Activated CD8-positive, alpha-beta T cell treated with anti-CD3 and anti-CD28 coated beads, Interleukin-2, amount 10 ng/mL, durations not matched to agents 7 days and 5 days (primary cell): ENCODE data around the gene PCDHGA1. TPM values are rescaled to one million over a fixed set of nuclear protein-coding genes. Genes with fewer than 3 reads are reported as not detected.
A peak's percentile ranks its signal among the peaks of the same experiment; 100 is the strongest.
"Not testable (repeated sequence)": the region's sequence is repeated elsewhere in the genome, so short reads cannot be mapped to it uniquely, and the experiment has no call there.

Experiments
- ATAC-seq: fragments of 150-1000 bp; cut with Tn5 transposase; one replicate; pipeline ENCODE4 v1.10.0; 2021; ENCODE audit warnings: moderate library complexity
- CTCF ChIA-PET: fragments of 350-600 bp; sonication (Branson Sonifier 250); formaldehyde crosslinking; loops from one replicate; lab custom pipeline; 2021; ENCODE audit warnings: antibody characterized with exemption; lab: Charles Lee
- POLR2A ChIA-PET: fragments of 350-600 bp; sonication (Branson Sonifier 250); formaldehyde crosslinking; loops from one replicate; lab custom pipeline; 2021; ENCODE audit warnings: antibody characterized with exemption; lab: Charles Lee
- DNase-seq: peaks from one replicate; pipeline ENCODE4 v3.0.0-alpha.2; 2020
- H3K27ac Mint-ChIP-seq: one replicate; pipeline ENCODE4 v1.8.0; 2021; ENCODE audit warnings: mild to moderate bottlenecking, mixed read lengths
- H3K27me3 Mint-ChIP-seq: one replicate; pipeline ENCODE4 v1.8.0; 2021; ENCODE audit warnings: low read depth, mixed read lengths
- H3K36me3 Mint-ChIP-seq: one replicate; pipeline ENCODE4 v1.8.0; 2021; ENCODE audit warnings: low read depth, mixed read lengths
- H3K4me1 Mint-ChIP-seq: one replicate; pipeline ENCODE4 v1.8.0; 2021; ENCODE audit warnings: low read depth, mixed read lengths
- H3K4me3 Mint-ChIP-seq: one replicate; pipeline ENCODE4 v1.8.0; 2021; ENCODE audit warnings: mild to moderate bottlenecking, mixed read lengths
- H3K9me3 Mint-ChIP-seq: one replicate; pipeline ENCODE4 v1.8.0; 2022; ENCODE audit warnings: mixed read lengths; ENCODE audit not compliant: insufficient read depth
- total RNA-seq, 2 experiments: library from RNA; stranded (reverse); gene quantifications; one replicate each; pipeline ENCODE4 v1.2.3, GENCODE V29; 2021

Gene PCDHGA1
- not detected for total RNA-seq

GRCh38 chr5:141330299-141331080 is at the start of gene PCDHGA1:
Gene PCDHGA1 (plus strand): TSS chr5:141330514.
- no peak within 1 kb of the TSS for H3K27ac Mint-ChIP-seq
- POLR2A ChIA-PET, result interaction anchor here (0.8 to 2.3 kb wide), 3 partner anchors 10 kb away, joined by 3 to 14 read pairs (median 6); partner anchors contain the start of gene TAF7
- H3K27me3 Mint-ChIP-seq, result peaks cover 31% of the 10 kb centered on the region
- ATAC-seq, result no peak
- peaks cover 5% of the 10 kb centered on the region for H3K4me1 Mint-ChIP-seq
- peaks cover 13% of the 10 kb centered on the region for H3K9me3 Mint-ChIP-seq
- H3K36me3 Mint-ChIP-seq, result peaks cover 7% of the 10 kb centered on the region
- H3K4me3 Mint-ChIP-seq, result no peak within 1 kb of the TSS
- DNase-seq, result peak; percentile 43
- CTCF ChIA-PET, result interaction anchor here (0.8 to 3.4 kb wide), 11 partner anchors 10 to 238 kb away, joined by 3 to 29 read pairs (median 3); partner anchors contain the start of genes PCDHB9, PCDHGA10, PCDHGB3 and TAF7

- peaks cover 23% of the 10 kb centered on the region for H3K9me3 Mint-ChIP-seq
- H3K27ac Mint-ChIP-seq, result no peak overlapping the region
- no peaks in the 10 kb centered on the region for H3K4me1 Mint-ChIP-seq
- ATAC-seq, result no peak
- no peak for DNase-seq
- H3K36me3 Mint-ChIP-seq, result peaks cover 9% of the 10 kb centered on the region
- no peaks in the 10 kb centered on the region for H3K27me3 Mint-ChIP-seq
- ChIA-PET CTCF (interaction anchor here (1.1 kb wide), 1 partner anchor 132 kb away, joined by 3 read pairs; the partner anchor contains the start of gene PCDHGA12), POLR2A (no interaction called here)
- no peak overlapping the region for H3K4me3 Mint-ChIP-seq
These were observed 31.9 kb upstream of the PCDHGA1 start for GRCh38 chr5:141298376-141298775.

DNA sequence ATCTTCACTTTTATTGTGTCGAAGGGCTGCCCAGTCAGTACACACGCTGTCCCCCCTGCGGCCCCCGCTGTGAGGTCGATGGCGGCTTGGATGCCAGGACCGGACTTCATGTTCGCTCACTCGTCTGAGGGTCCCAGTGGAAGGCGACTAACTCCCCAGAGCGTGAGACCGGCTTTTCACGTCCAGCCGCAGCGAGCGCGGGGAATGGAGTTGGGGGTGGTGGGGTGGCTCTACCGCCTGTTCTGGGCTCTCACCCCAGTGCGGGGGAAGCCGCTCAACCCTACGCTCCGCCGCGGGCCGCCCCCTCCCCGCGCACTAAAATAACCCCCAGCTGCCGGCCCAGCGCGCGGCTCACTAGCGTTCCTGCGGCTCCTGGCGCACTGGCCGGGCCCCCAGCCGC is 26.6 kb upstream of the PCDHGA1 start, which contains the start of gene SLC25A2:
Gene SLC25A2, minus strand, starts transcription at position 294 of the 400 bp plus-strand sequence. Its CDS starts 184 bp downstream, at position 110.
- H3K27ac Mint-ChIP-seq, result no peak within 1 kb of the TSS
- peaks cover 15% of the 10 kb centered on the region for H3K36me3 Mint-ChIP-seq
- H3K27me3 Mint-ChIP-seq, result no peaks in the 10 kb centered on the region
- H3K4me3 Mint-ChIP-seq, result no peak within 1 kb of the TSS
- POLR2A ChIA-PET, result no interaction called here
- DNase-seq (no peak), ATAC-seq (no peak)
- H3K4me1 Mint-ChIP-seq, result no peaks in the 10 kb centered on the region
- CTCF ChIA-PET, result no interaction called here
- peaks cover 49% of the 10 kb centered on the region for H3K9me3 Mint-ChIP-seq

DNA sequence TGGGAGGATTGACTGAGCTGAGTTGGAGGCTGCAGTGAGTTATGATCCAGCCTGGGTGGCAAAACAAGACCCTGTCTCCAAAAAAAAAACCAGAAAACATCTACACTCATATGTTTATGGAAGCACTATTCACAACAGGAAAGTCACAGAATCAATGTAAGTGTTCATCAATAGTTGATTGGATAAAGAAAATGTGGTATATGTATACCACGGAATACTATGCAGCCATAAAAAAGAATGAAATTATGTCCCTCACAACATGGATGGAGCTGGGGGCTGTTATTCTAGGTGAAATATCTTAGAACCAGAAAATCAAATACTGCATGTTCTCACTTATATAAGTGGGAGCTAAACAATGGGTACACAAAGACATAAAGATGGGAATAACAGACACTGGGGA is 23.7 kb upstream of the PCDHGA1 start:
- H3K27me3 Mint-ChIP-seq, result no peaks in the 10 kb centered on the region
- POLR2A ChIA-PET, result no interaction called here
- peaks cover 19% of the 10 kb centered on the region for H3K36me3 Mint-ChIP-seq
- peaks cover 48% of the 10 kb centered on the region for H3K9me3 Mint-ChIP-seq
- DNase-seq (no peak), ATAC-seq (no peak)
- H3K27ac Mint-ChIP-seq, result no peak overlapping the region
- CTCF ChIA-PET, result interaction anchor here (1.9 kb wide), 1 partner anchor 13 kb away, joined by 4 read pairs; the partner anchor contains the start of gene TAF7
- no peak overlapping the region for H3K4me3 Mint-ChIP-seq
- H3K4me1 Mint-ChIP-seq, result no peaks in the 10 kb centered on the region

GRCh38 chr5:141313711-141314110 is 16.6 kb upstream of the PCDHGA1 start:
- no peak for DNase-seq
- ATAC-seq, result no peak
- peaks cover 60% of the 10 kb centered on the region for H3K36me3 Mint-ChIP-seq
- H3K27ac Mint-ChIP-seq, result no peak overlapping the region
- peaks cover 49% of the 10 kb centered on the region for H3K9me3 Mint-ChIP-seq
- CTCF ChIA-PET, result no interaction called here
- peaks cover 5% of the 10 kb centered on the region for H3K4me1 Mint-ChIP-seq
- POLR2A ChIA-PET, result no interaction called here
- H3K4me3 Mint-ChIP-seq, result no peak overlapping the region
- no peaks in the 10 kb centered on the region for H3K27me3 Mint-ChIP-seq

GRCh38 chr5:141316963-141317362 is 13.4 kb upstream of the PCDHGA1 start:
- POLR2A ChIA-PET, result not testable (repeated sequence)

DNA sequence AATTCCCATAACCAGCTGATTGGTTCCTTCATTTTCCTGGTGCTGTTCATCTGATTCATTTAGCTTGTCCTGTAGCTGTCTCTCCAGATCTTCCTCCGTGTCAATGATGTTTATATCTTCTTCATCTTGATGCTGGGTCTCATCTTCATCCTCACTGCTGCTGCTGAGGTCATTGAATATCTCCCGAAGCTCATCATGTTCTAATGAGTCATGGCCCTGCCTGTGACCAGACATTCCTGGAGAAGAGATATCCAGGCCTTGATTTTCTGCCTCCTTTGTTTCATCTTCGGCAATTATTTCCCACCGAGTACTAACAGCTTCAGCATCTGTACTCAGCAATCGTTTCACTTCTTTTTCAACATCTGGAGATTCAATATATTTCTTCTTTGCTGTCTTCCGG is 11.1 kb upstream of the PCDHGA1 start:
- DNase-seq (no peak), ATAC-seq (no peak)
- Mint-ChIP-seq H3K9me3 (peaks cover 57% of the 10 kb centered on the region), H3K36me3 (peaks cover 70% of the 10 kb centered on the region), H3K4me3 (peak overlapping the region; percentile 99), H3K4me1 (peaks cover 33% of the 10 kb centered on the region), H3K27me3 (no peaks in the 10 kb centered on the region), H3K27ac (peak overlapping the region; percentile 37)
- POLR2A ChIA-PET, result interaction anchor here (0.8 kb wide), 1 partner anchor 50 kb away, joined by 3 read pairs; no protein-coding TSS in a partner anchor
- CTCF ChIA-PET, result interaction anchor here (0.6 to 4.5 kb wide), 9 partner anchors 10 to 194 kb away, joined by 3 to 33 read pairs (median 6); partner anchors contain the start of genes PCDHGA1, PCDHGA3, PCDHGA4 and PCDHGB3

More at GRCh38 chr5:141316963-141317362, 13.4 kb upstream of the PCDHGA1 start:
- peaks cover 62% of the 10 kb centered on the region for H3K9me3 Mint-ChIP-seq
- peaks cover 30% of the 10 kb centered on the region for H3K4me1 Mint-ChIP-seq
- not testable (repeated sequence) for ATAC-seq, DNase-seq, H3K4me3 Mint-ChIP-seq, H3K27me3 Mint-ChIP-seq, H3K27ac Mint-ChIP-seq
- H3K36me3 Mint-ChIP-seq, result peaks cover 80% of the 10 kb centered on the region
- CTCF ChIA-PET, result interaction anchor here (4.5 kb wide), 1 partner anchor 27 kb away, joined by 33 read pairs; the partner anchor contains the start of gene PCDHGA3

DNA sequence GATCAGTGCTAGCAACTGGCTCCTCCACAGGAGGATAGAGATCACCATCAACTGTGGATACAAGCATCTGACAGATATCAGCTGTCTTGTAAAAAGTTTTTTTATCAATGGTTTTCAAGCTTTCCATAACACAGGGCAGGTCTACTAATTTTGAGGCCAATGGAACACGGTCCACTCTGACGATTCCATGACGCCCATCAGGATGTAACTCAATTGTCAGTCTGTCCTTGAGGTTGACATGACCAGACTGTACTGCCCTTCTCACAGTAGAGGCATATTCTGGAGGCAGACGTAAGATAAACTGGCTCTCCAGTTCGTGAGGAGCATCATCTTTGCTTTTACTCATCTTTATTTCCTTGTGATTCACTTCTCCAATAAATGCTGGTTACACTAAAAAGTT is 10.6 kb upstream of the PCDHGA1 start:
- Mint-ChIP-seq H3K4me3 (peak overlapping the region; percentile 99), H3K27ac (peak overlapping the region; percentile 100), H3K27me3 (peaks cover 2% of the 10 kb centered on the region), H3K9me3 (peaks cover 56% of the 10 kb centered on the region), H3K36me3 (peaks cover 67% of the 10 kb centered on the region), H3K4me1 (peaks cover 33% of the 10 kb centered on the region)
- ChIA-PET CTCF (interaction anchor here (0.7 to 4.5 kb wide), 35 partner anchors 8 to 594 kb away, joined by 3 to 33 read pairs (median 4); partner anchors contain the start of genes PCDHGA1, PCDHGA10, PCDHGA11 and PCDHGA2), POLR2A (interaction anchor here (0.6 to 1.8 kb wide), 15 partner anchors 8 to 618 kb away, joined by 3 to 14 read pairs (median 3); partner anchors contain the start of gene PCDHGA1)
- ATAC-seq (no peak), DNase-seq (no peak)

DNA sequence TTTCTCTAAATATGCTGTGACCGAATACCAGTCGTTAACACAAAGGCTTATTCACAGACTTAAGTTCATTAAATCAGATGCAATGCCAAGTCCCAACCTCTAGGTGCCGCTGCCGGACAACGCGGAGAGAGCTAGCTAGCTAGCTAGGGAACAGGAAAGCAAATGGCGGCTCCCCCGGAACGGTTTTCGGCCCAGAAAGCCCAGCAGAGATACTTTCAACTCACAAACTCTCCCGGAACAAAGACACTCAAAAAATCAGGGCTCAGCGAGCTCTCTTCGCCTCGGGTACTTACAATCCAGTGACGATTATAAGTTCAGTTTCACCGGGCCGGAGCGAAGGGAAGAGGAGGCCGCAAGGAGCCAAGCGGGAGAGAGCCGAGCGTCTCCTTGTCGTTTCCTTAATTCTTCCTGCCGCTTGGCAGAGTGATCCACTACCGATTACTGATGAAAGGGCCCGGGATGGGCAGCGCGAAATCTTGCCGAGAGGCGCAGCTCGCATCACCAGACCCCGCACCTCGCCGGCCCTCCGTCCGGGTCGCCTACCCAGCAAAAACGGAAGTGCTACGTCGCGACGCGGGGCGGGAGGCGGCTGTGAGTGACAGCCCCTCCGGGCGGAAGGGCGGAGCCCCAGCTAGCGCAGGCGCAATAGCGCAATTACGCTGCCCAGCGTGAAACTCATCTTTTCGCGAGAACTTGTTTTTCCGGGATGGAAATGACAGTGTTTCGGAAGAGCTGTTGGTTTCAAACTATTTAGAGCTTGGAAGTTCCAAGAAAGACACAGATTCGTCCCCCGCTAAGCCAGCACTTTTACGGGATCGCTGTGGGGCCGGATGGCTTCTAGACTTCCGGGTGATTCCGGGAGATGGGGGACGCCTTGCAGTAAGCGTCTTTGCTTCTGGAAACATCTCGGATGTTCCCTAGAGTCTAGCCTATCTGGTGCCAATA is 9.8 kb upstream of the PCDHGA1 start, which contains the start of gene TAF7:
Gene TAF7, minus strand, starts transcription at position 560 of the 945 bp plus-strand sequence. CDS start 740 bp downstream, outside the sequence.
- Mint-ChIP-seq H3K27me3 (peaks cover 2% of the 10 kb centered on the region), H3K27ac (peak within 1 kb of the TSS; percentile 100), H3K36me3 (peaks cover 59% of the 10 kb centered on the region), H3K9me3 (peaks cover 53% of the 10 kb centered on the region), H3K4me1 (peaks cover 33% of the 10 kb centered on the region), H3K4me3 (peak within 1 kb of the TSS; percentile 99)
- DNase-seq (peak; percentile 95), ATAC-seq (peak; percentile 94)
- ChIA-PET CTCF (interaction anchor here (0.7 to 4.5 kb wide), 40 partner anchors 9 to 630 kb away, joined by 3 to 33 read pairs (median 4); partner anchors contain the start of genes HARS1, PCDHB14, PCDHGA1 and PCDHGA10), POLR2A (interaction anchor here (0.6 to 1.8 kb wide), 20 partner anchors 9 to 640 kb away, joined by 3 to 14 read pairs (median 3); partner anchors contain the start of gene PCDHGA1)

GRCh38 chr5:141322261-141322660 is 8.1 kb upstream of the PCDHGA1 start:
- Mint-ChIP-seq H3K27me3 (peaks cover 4% of the 10 kb centered on the region), H3K9me3 (peaks cover 50% of the 10 kb centered on the region), H3K4me3 (no peak overlapping the region), H3K27ac (no peak overlapping the region), H3K36me3 (peaks cover 44% of the 10 kb centered on the region), H3K4me1 (peaks cover 38% of the 10 kb centered on the region)
- CTCF ChIA-PET, result interaction anchor here (0.9 to 3.4 kb wide), 4 partner anchors 7 to 242 kb away, joined by 3 to 29 read pairs (median 8); partner anchors contain the start of gene PCDHGA1
- ATAC-seq, result no peak
- POLR2A ChIA-PET, result no interaction called here
- DNase-seq, result no peak
